Bronchial smooth muscle cell (primary cell): Measurements from ENCODE around the gene CDIPT. TPM values are rescaled to one million over a fixed set of nuclear protein-coding genes. Genes with fewer than 3 reads are reported as not detected.

Experiments used
- total RNA-seq: library from RNA; depleted of rRNA; stranded (reverse); fragments of >200 nt; gene quantifications from 2 replicates; pipeline ENCODE4 v1.2.1, GENCODE V29; 2014

CDIPT gene
- 63.4 and 86.9 TPM in 2 replicates for total RNA-seq

GRCh38 chr16:29862884-29863668, at the start of gene CDIPT:
Gene CDIPT, minus strand, starts transcription at chr16:29863226. Its CDS starts 369 bp downstream, at chr16:29862857.

GRCh38 chr16:29900102-29900887, 37.3 kb upstream of the CDIPT start, which contains the start of gene ASPHD1:
Gene ASPHD1, plus strand, starts transcription at chr16:29900488. Its CDS starts 484 bp downstream, at chr16:29900972.

GRCh38 chr16:29899516-29900101, 36.6 kb upstream of the CDIPT start, which contains the start of gene SEZ6L2:
Gene SEZ6L2, minus strand, starts transcription at chr16:29899550. Its CDS starts 531 bp downstream, at chr16:29899019.

GRCh38 chr16:29820271-29820701, 42.7 kb downstream of the CDIPT start, which contains the start of gene MVP:
Gene MVP, plus strand, starts transcription at chr16:29820462. Its CDS starts 10,088 bp downstream, at chr16:29830550.

DNA sequence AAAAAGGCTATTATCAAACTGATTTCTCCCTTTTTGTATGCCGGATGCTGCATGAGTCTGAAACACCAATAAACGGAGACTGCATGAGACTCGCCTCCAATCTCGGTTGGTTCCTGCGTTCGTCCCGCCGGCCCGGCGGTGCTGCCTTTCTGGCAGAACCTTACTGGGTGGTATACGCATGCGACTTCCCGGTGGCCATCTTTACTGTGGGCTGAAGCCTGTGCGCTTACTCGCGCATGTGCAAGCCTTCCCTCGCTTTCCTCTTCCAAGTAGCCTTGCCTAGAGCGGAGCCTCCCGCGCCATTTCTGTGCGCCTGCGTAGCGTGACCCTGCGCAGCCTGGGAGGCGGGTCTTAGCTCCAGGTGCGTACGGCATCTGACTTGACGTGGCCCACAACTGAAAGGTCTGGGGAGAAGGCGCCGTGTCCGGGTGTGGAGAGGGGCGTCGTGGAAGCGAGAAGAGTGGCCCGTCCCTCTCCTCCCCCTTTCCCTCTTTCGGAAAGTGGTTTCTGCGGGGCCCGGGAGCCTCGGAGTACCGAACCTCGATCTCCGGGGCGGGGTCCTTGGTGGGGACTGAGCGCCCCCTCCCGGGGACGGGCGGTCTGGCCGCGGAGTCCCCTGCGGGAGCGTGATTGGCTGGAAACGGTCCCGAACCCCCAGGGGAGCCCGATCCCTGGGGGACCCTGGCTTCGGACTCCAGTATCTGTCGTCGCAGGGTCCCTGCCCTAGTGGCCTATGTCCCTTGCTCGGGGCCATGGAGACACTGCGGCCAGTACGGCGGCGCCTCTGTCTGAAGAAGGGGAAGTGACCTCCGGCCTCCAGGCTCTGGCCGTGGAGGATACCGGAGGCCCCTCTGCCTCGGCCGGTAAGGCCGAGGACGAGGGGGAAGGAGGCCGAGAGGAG, 47.0 kb downstream of the CDIPT start, which contains the start of gene PAGR1:
TSS of gene PAGR1 (plus strand) at position 360 of the 901 bp plus-strand sequence. CDS start at position 734, 374 bp downstream.

GRCh38 chr16:29811896-29812665, 50.9 kb downstream of the CDIPT start, which contains the start of gene PRRT2:
Gene PRRT2, plus strand, starts transcription at chr16:29812193. Its CDS starts 862 bp downstream, at chr16:29813055.

Other genes starting within 250 kb of the CDIPT start
- gene SPN, start 200.0 kb downstream of the CDIPT start, total RNA-seq, result under 0.01 TPM in 1 of 2 replicates, not detected in the other
- 26.4 and 41.6 TPM in 2 replicates for gene QPRT, start 184.0 kb downstream of the CDIPT start, total RNA-seq
- gene C16orf54, start 117.2 kb downstream of the CDIPT start, total RNA-seq, result not detected in 2 replicates
- gene ZG16, start 85.0 kb downstream of the CDIPT start, total RNA-seq, result not detected in 2 replicates
- gene KIF22, start 72.5 kb downstream of the CDIPT start, total RNA-seq, result 6.5 and 14.3 TPM in 2 replicates
- 127 and 202 TPM in 2 replicates for gene MAZ, start 56.7 kb downstream of the CDIPT start, total RNA-seq
- 1.9 and 4.4 TPM in 2 replicates for gene PRRT2, start 51.0 kb downstream of the CDIPT start, total RNA-seq
- gene PAGR1, start 47.1 kb downstream of the CDIPT start, total RNA-seq, result 12.1 and 12.3 TPM in 2 replicates
- gene MVP, start 42.8 kb downstream of the CDIPT start, total RNA-seq, result 549 and 610 TPM in 2 replicates
- gene SEZ6L2, start 36.3 kb upstream of the CDIPT start, total RNA-seq, result 5.5 and 7.5 TPM in 2 replicates
- 2.1 and 6.8 TPM in 2 replicates for gene ASPHD1, start 37.3 kb upstream of the CDIPT start, total RNA-seq
- gene KCTD13, start 63.0 kb upstream of the CDIPT start, total RNA-seq, result 3.9 and 5.0 TPM in 2 replicates
- 57.5 and 67.9 TPM in 2 replicates for gene TMEM219, start 98.9 kb upstream of the CDIPT start, total RNA-seq
- 41.3 and 46.7 TPM in 2 replicates for gene TAOK2, start 110.6 kb upstream of the CDIPT start, total RNA-seq
- gene HIRIP3, start 132.4 kb upstream of the CDIPT start, total RNA-seq, result 6.6 and 7.6 TPM in 2 replicates
- 11.9 and 13.1 TPM in 2 replicates for gene INO80E, start 133.0 kb upstream of the CDIPT start, total RNA-seq
- gene DOC2A, start 147.8 kb upstream of the CDIPT start, total RNA-seq, result 0.16 and 0.34 TPM in 2 replicates
- gene C16orf92, start 160.0 kb upstream of the CDIPT start, total RNA-seq, result not detected in 2 replicates
- not detected in 2 replicates for gene TLCD3B, start 168.0 kb upstream of the CDIPT start, total RNA-seq
- gene ALDOA, start 202.5 kb upstream of the CDIPT start, total RNA-seq, result 263 and 375 TPM in 2 replicates
- 151 and 167 TPM in 2 replicates for gene PPP4C, start 212.8 kb upstream of the CDIPT start, total RNA-seq
- 0.16 and 0.26 TPM in 2 replicates for gene TBX6, start 228.7 kb upstream of the CDIPT start, total RNA-seq
- gene YPEL3, start 233.0 kb upstream of the CDIPT start, total RNA-seq, result 7.3 and 12.0 TPM in 2 replicates